ENCODE measurements around the gene SACM1L. TPM values are rescaled to one million over a fixed set of nuclear protein-coding genes. Genes with fewer than 3 reads are reported as not detected.

SACM1L gene
- total and polyA plus RNA-seq, 2 of the 13 experiments (the other 11 are each of a cell fraction or from before 2014, with no cell fraction given): 15.1 to 27.8 TPM

DNA sequence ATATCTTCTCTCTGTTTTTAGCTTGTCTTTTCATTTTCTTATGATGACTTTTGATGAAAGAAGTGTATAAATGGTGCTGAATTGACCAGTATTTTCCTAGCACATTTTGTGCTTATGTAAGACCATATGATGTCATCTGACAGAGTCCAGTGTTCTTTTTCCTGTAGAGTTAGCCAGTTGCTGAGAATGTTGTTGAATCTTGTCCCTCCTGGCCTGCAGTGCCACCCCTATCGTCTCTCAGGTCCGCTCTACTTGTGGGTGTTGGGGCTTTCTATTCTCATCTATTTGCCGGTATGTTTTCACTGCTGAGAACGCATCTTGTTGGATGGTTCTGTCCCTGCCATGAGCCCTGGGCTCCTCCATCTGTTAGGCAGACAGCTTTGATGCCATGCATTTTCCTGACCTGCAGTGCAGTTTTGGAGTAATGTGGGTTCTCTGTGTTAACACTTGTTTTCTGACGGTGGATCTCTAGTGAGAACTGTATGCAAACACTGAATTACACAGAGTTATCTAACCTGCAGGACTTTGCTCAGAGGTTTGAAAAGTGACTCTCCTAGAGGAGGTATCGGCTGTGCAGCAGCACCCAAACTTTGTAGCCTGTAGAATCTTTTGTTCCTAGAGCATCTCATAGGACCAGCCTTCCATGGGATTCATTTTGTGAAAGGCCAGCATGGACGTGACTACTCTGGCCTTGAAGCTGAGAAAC is 62.5 kb downstream of the SACM1L start:
- in situ Hi-C loops (cut with HindIII; ENCODE audit: extremely low pct_ligation_motif_present, low pct_unique_long_range_greater_than_20kb): no loop called here
- peak overlapping the region; percentile 3 for H3K27ac ChIP-seq (ENCODE audit: extremely low read length, insufficient read depth, low read length)
- POLR2A ChIA-PET: no interaction called here
- H3K27me3 ChIP-seq (ENCODE audit: control insufficient read depth in 1 of 2, insufficient read depth in 2 of 2, low read length in 2 of 2): peaks cover 0 to 16% of the 10 kb centered on the region in 2 experiments; a peak in 3 of 5 replicates
- no peak overlapping the region for H3K4me3 ChIP-seq (replicated peaks in 1 of 3; ENCODE audit: insufficient read depth in 1 of 3, low read depth in 2 of 3, low read length in 3 of 3)
- H3K9ac ChIP-seq (ENCODE audit: insufficient read depth, low read depth, low read length): no peak overlapping the region
- peaks cover 10% of the 10 kb centered on the region; the same call in 1 of the 2 replicates for H3K4me1 ChIP-seq (ENCODE audit: insufficient read depth, low read length)
- no peaks in the 10 kb centered on the region for H4K20me1 ChIP-seq (ENCODE audit: insufficient read depth, low read length)
- intact Hi-C loops (cut with micrococcal nuclease; ENCODE audit: unreplicated experiment): no loop called here
- peaks cover 0 to 1% of the 10 kb centered on the region in 2 experiments; a peak in 2 of 5 replicates for H3K36me3 ChIP-seq (replicated peaks in 1 of 2; ENCODE audit: control insufficient read depth in 1 of 2, insufficient read depth in 2 of 2, low read length in 2 of 2)
- no peaks in the 10 kb centered on the region for H3K79me2 ChIP-seq (ENCODE audit: insufficient read depth, low read length)
- CTCF ChIA-PET (ENCODE audit: low intra/inter-chr PET ratio, low total read pairs): no interaction called here
- 17% methylated on average over 7 of the region's 7 CpGs for WGBS (ENCODE audit: low lambda C conversion rate)
- FAIRE-seq (no peak), DNase-seq (ENCODE audit: low spot score) (peak; percentile 27), ATAC-seq (peak; percentile 79)
- no peaks in the 10 kb centered on the region for H3K9me3 ChIP-seq (ENCODE audit: low read length)
- H3K4me2 ChIP-seq (ENCODE audit: low read depth, low read length): peak overlapping the region; percentile 49
- H2AFZ ChIP-seq (ENCODE audit: low read length): no peak overlapping the region
- BruUV-seq (replicated peaks): no TSS peak
- TF ChIP-seq CREB1 (IDR thresholded peaks at IDR 0.05) (0 out of 2 replicates have a peak, but pooled peaks have one; percentile 30), CREB1 (CRISPR knock-in tag; IDR thresholded peaks at IDR 0.05) (no peak), CTCF (CRISPR knock-in tag; IDR thresholded peaks at IDR 0.05) (no peak), ATF7 (IDR thresholded peaks at IDR 0.05) (peak; percentile 20; the same call in 1 of the 2 replicates), ATF7 (CRISPR knock-in tag; IDR thresholded peaks at IDR 0.05) (no peak), AHDC1 (CRISPR knock-in tag; IDR thresholded peaks at IDR 0.05; ENCODE audit: borderline replicate concordance) (no peak), SOX5 (CRISPR knock-in tag; IDR thresholded peaks at IDR 0.05; ENCODE audit: borderline replicate concordance) (no peak), HNF4G (IDR thresholded peaks at IDR 0.05; ENCODE audit: borderline replicate concordance, low read depth, low read length) (0 out of 2 replicates have a peak, but pooled peaks have one; percentile 30), HNF4G (CRISPR knock-in tag; IDR thresholded peaks at IDR 0.05; ENCODE audit: borderline replicate concordance, low read depth) (no peak), HNF4A (CRISPR knock-in tag; IDR thresholded peaks at IDR 0.05) (peak; percentile 49; the same call in 1 of the 2 replicates)
- TF ChIP-seq, protein P1, sequence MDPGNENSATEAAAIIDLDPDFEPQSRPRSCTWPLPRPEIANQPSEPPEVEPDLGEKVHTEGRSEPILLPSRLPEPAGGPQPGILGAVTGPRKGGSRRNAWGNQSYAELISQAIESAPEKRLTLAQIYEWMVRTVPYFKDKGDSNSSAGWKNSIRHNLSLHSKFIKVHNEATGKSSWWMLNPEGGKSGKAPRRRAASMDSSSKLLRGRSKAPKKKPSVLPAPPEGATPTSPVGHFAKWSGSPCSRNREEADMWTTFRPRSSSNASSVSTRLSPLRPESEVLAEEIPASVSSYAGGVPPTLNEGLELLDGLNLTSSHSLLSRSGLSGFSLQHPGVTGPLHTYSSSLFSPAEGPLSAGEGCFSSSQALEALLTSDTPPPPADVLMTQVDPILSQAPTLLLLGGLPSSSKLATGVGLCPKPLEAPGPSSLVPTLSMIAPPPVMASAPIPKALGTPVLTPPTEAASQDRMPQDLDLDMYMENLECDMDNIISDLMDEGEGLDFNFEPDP (CRISPR knock-in tag; conservative IDR thresholded peaks at IDR 0.05): 0 out of 2 replicates have a peak, but pooled peaks have one; percentile 30
